ENCODE data around the gene FITM1. TPM values are rescaled to one million over a fixed set of nuclear protein-coding genes. Genes with fewer than 3 reads are reported as not detected.

FITM1 gene
- total RNA-seq, 1 donor = not detected

DNA sequence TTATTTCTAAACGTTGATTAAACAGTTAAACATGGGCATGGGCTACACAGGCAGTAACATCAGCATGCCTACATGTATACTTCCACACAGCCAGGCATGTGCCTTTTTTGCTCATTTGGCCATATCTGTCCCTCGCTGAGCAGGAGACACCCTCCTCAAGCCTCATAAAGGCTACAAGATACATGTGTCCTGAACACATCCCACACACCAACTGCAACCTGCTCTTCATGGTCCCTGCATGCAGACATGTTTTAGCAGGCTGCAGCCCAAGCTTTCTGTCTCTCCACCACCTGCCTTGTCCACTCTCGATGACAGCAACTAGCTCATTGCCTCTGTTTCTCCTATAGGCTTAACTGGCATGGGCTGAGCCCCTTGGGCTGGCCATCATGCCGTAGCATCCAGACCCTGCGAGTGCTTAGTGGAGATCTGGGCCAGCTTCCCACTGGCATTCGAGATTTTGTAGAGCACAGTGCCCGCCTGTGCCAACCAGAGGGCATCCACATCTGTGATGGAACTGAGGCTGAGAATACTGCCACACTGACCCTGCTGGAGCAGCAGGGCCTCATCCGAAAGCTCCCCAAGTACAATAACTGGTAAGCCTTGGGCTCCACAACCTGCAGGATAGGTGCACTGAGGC lies 33.8 kb upstream of the FITM1 start:
- no peak overlapping the region for H3K4me3 ChIP-seq (ENCODE audit: low read depth, low read length)
- TF ChIP-seq CTCF (IDR thresholded peaks at IDR 0.05; ENCODE audit: insufficient read depth, low read depth, low read length) = no peak
- no peak for DNase-seq (ENCODE audit: low read depth)

GRCh38 chr14:24098229-24098926 lies 32.1 kb upstream of the FITM1 start:
- no peak for TF ChIP-seq CTCF (IDR thresholded peaks at IDR 0.05; ENCODE audit: insufficient read depth, low read depth, low read length)
- H3K4me3 ChIP-seq (ENCODE audit: low read depth, low read length) = no peak overlapping the region
- DNase-seq (ENCODE audit: low read depth) = no peak

GRCh38 chr14:24098927-24099813 lies 31.3 kb upstream of the FITM1 start:
- TF ChIP-seq CTCF (IDR thresholded peaks at IDR 0.05; ENCODE audit: insufficient read depth, low read depth, low read length) = no peak
- no peak overlapping the region for H3K4me3 ChIP-seq (ENCODE audit: low read depth, low read length)
- no peak for DNase-seq (ENCODE audit: low read depth)

GRCh38 chr14:24100197-24100981 lies 30.1 kb upstream of the FITM1 start:
- no peak for DNase-seq (ENCODE audit: low read depth)
- H3K4me3 ChIP-seq (ENCODE audit: low read depth, low read length) = no peak overlapping the region
- TF ChIP-seq CTCF (IDR thresholded peaks at IDR 0.05; ENCODE audit: insufficient read depth, low read depth, low read length) = no peak

DNA sequence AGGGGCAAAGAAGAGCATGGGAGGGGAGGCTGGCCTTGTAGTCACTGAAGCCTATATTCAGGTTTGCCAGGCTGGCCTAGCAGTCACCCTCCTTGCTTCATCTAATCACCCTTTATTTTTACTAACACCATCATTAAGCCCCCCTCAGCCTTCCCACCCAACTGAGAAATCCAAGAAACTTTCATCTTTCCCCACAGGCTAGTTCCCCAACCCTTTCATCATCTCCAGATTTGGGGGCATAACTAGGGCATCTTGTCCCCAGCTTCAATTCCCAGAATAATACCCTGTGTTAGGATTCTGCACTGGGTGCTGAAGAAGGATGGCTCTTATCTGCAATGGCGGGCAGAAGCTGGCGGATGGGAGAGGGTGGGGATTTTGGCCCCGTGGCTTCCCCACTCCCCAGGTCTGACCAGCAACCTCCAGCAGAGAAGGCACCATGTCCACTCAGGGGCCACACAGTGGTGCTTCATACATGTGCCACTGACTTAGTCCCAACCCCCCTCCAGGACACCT lies 29.4 kb upstream of the FITM1 start:
- no peak for DNase-seq (ENCODE audit: low read depth)
- H3K4me3 ChIP-seq (ENCODE audit: low read depth, low read length) = no peak overlapping the region
- no peak for TF ChIP-seq CTCF (IDR thresholded peaks at IDR 0.05; ENCODE audit: insufficient read depth, low read depth, low read length)
